GM12878 (cell line): ENCODE results near the gene IMMP2L. TPM values are rescaled to one million over a fixed set of nuclear protein-coding genes. Genes with fewer than 3 reads are reported as not detected.

Source experiments
- ATAC-seq: fragments of 200-7000 bp; cut with Tn5 transposase; 3 replicates; pipeline ENCODE4 v1.9.1; 2020; ENCODE audit warnings: mild to moderate bottlenecking, moderate library complexity
- BruUV-seq: library from RNA; stranded (reverse); fragments of 400-500 nt; replicated peaks from 2 replicates; lab custom pipeline; 2021; lab: Mats Ljungman, UMichigan
- CTCF ChIA-PET: fragments of 300-600 bp; sonication (Branson Sonifier 250); formaldehyde crosslinking; extraction: SDS; loops from one replicate; lab custom pipeline; 2021; ENCODE audit warnings: inconsistent platforms; lab: Yijun Ruan, JAX
- POLR2A ChIA-PET: fragments of 350-600 bp; formaldehyde crosslinking; extraction: SDS; loops from one replicate; lab custom pipeline; 2021; ENCODE audit warnings: inconsistent platforms; lab: Charles Lee
- RAD21 ChIA-PET: fragments of 300-600 bp; sonication (Branson Sonifier 250); formaldehyde crosslinking; loops from one replicate; lab custom pipeline; 2023; ENCODE audit warnings: antibody characterized with exemption; ENCODE audit not compliant: unreplicated experiment; lab: Charles Lee
- SMC1A ChIA-PET: fragments of 300-600 bp; sonication (Branson Sonifier 250); formaldehyde crosslinking; loops from one replicate; lab custom pipeline; 2023; ENCODE audit not compliant: unreplicated experiment, uncharacterized antibody; lab: Charles Lee
- DNase-seq: peaks from one replicate; pipeline ENCODE4 v3.0.0-alpha.2; 2011; ENCODE audit warnings: low read depth, low spot score
- FAIRE-seq: peaks from 3 replicates; lab custom pipeline; 2011; peaks lifted over from hg19 to GRCh38; lab: Jason Lieb, UNC
- H2AFZ ChIP-seq: 2 replicates; pipeline ENCODE4 v1.6.0; 2011; ENCODE audit warnings: low read depth, low read length, control low read depth; ENCODE audit not compliant: control insufficient read depth
- H3K27ac ChIP-seq: 2 replicates; pipeline ENCODE4 v1.5.1; 2011; ENCODE audit warnings: control low read depth; ENCODE audit not compliant: control insufficient read depth, insufficient read depth
- H3K27me3 ChIP-seq, 2 experiments: replicated peaks in 1 of 2; 2 replicates each; pipeline versions ENCODE4 v1.6.0 to v1.6.1; 2011; ENCODE audit warnings: low read length in 1 of 2; ENCODE audit not compliant: control insufficient read depth in 2 of 2, insufficient read depth in 2 of 2
- H3K36me3 ChIP-seq, 2 experiments: 2 replicates each; pipeline ENCODE4 v1.5.1; 2011; ENCODE audit warnings: low read length in 1 of 2; ENCODE audit not compliant: control insufficient read depth in 2 of 2, insufficient read depth in 2 of 2
- H3K4me1 ChIP-seq: 2 replicates; pipeline ENCODE4 v1.6.1; 2011; ENCODE audit warnings: mild to moderate bottlenecking, low read length, moderate library complexity, mixed read lengths; ENCODE audit not compliant: control insufficient read depth, insufficient read depth
- H3K4me2 ChIP-seq: 2 replicates; pipeline ENCODE4 v1.6.0; 2011; ENCODE audit warnings: control low read depth; ENCODE audit not compliant: control insufficient read depth, insufficient read depth
- H3K4me3 ChIP-seq: fragments of 200-600 bp; sonication (generic); 2 replicates; pipeline ENCODE4 v1.5.1; 2016
- H3K79me2 ChIP-seq: 2 replicates; pipeline ENCODE4 v1.6.0; 2011; ENCODE audit warnings: low read length; ENCODE audit not compliant: control insufficient read depth, insufficient read depth
- H3K9ac ChIP-seq: 2 replicates; pipeline ENCODE4 v1.8.0; 2011; ENCODE audit warnings: low read length, control low read depth, mixed read lengths; ENCODE audit not compliant: control insufficient read depth, insufficient read depth
- H3K9me3 ChIP-seq: replicated peaks from 3 replicates; pipeline ENCODE4 v1.5.1; 2011; ENCODE audit warnings: mild to moderate bottlenecking, low read length; ENCODE audit not compliant: control insufficient read depth, insufficient read depth
- H4K20me1 ChIP-seq: 2 replicates; pipeline ENCODE4 v1.6.0; 2011; ENCODE audit not compliant: control insufficient read depth, insufficient read depth
- GABPA ChIP-seq: IDR thresholded peaks from 2 replicates; pipeline ENCODE4 v1.6.1; 2014; ENCODE audit warnings: antibody characterized with exemption, low read depth, mild to moderate bottlenecking, inconsistent platforms
- JUND ChIP-seq: IDR thresholded peaks from 2 replicates; pipeline ENCODE4 v1.6.1; 2012; ENCODE audit warnings: low read depth, mild to moderate bottlenecking, low read length, improper control_type of control experiment, moderate library complexity
- MLLT1 ChIP-seq: fragments of 450-650 bp; IDR thresholded peaks from 2 replicates; pipeline ENCODE4 v1.6.1; 2016; ENCODE audit warnings: mild to moderate bottlenecking
- MYB ChIP-seq: fragments of 150-350 bp; IDR thresholded peaks from 2 replicates; pipeline ENCODE4 v1.6.1; 2014; ENCODE audit warnings: mild to moderate bottlenecking, low read depth, low read length, borderline replicate concordance
- NFXL1 ChIP-seq: fragments of 450-650 bp; IDR thresholded peaks from 2 replicates; pipeline ENCODE4 v1.6.1; 2017; ENCODE audit warnings: antibody characterized with exemption, mild to moderate bottlenecking, borderline replicate concordance
- NR2F1 ChIP-seq: fragments of 450-650 bp; conservative IDR thresholded peaks from 2 replicates; pipeline ENCODE4 v1.6.1; 2017; ENCODE audit warnings: mild to moderate bottlenecking
- PAX8 ChIP-seq: fragments of 450-650 bp; IDR thresholded peaks from 2 replicates; pipeline ENCODE4 v1.6.1; 2017; ENCODE audit warnings: mild to moderate bottlenecking, moderate library complexity
- POLR2A ChIP-seq: IDR thresholded peaks from 2 replicates; pipeline ENCODE4 v1.6.1; 2011; ENCODE audit warnings: low read depth, mild to moderate bottlenecking, low read length
- RAD21 ChIP-seq: IDR thresholded peaks from 2 replicates; pipeline ENCODE4 v1.6.1; 2011; ENCODE audit warnings: mild to moderate bottlenecking, low read depth, low read length, moderate library complexity; ENCODE audit not compliant: insufficient read depth
- RFX5 ChIP-seq: IDR thresholded peaks from 2 replicates; pipeline ENCODE4 v1.6.1; 2011; ENCODE audit warnings: low read depth, low read length, improper control_type of control experiment
- SMAD1 ChIP-seq: fragments of 450-650 bp; IDR thresholded peaks from 2 replicates; pipeline ENCODE4 v1.6.1; 2018; ENCODE audit warnings: mild to moderate bottlenecking, low read depth; ENCODE audit not compliant: partially characterized antibody
- SREBF1 ChIP-seq: IDR thresholded peaks from 2 replicates; pipeline ENCODE4 v1.6.1; 2012; ENCODE audit warnings: mild to moderate bottlenecking, low read length
- STAT3 ChIP-seq: IDR thresholded peaks from 2 replicates; pipeline ENCODE4 v1.6.1; 2011; ENCODE audit warnings: low read depth, low read length, improper control_type of control experiment
- TARDBP ChIP-seq: IDR thresholded peaks from 2 replicates; pipeline ENCODE4 v1.6.1; 2016; ENCODE audit warnings: borderline replicate concordance
- TCF3 ChIP-seq: IDR thresholded peaks from 2 replicates; pipeline ENCODE4 v1.6.1; 2012; ENCODE audit warnings: low read depth, mild to moderate bottlenecking, low read length, borderline replicate concordance; ENCODE audit not compliant: insufficient read depth
- ZSCAN29 ChIP-seq: fragments of 450-650 bp; IDR thresholded peaks from 2 replicates; pipeline ENCODE4 v1.6.1; 2017; ENCODE audit warnings: mild to moderate bottlenecking, moderate library complexity
- WGBS: methylation state at CpG from one replicate; pipeline ENCODE4 v1.1.6; 2016; ENCODE audit warnings: low lambda C conversion rate; ENCODE audit not compliant: insufficient replicate concordance, insufficient coverage; ENCODE audit errors: missing lambda C conversion rate; 5-methylcytosine and 5-hydroxymethylcytosine counted together
- in situ Hi-C: fragments of 300-500 bp; cut with MboI; formaldehyde crosslinking; loops from 9 replicates; pipeline ENCODE4 v1.14.3; 2018; ENCODE audit warnings: mixed read lengths
- intact Hi-C: fragments of 100-400 bp; cut with micrococcal nuclease; formaldehyde crosslinking; loops from one replicate; pipeline ENCODE4 v1.14.2; 2022; ENCODE audit not compliant: unreplicated experiment
- polyA plus RNA-seq, 11 experiments: library from polyadenylated mRNA; depleted of rRNA in 4 of 11; unstranded in 6 of 11; stranded (reverse) in 5 of 11; fragments of >200 nt; fragmentation: Nextera tagmentation in 4 of 11; fragmentation: Illumina TruSeq in 1 of 11; extraction: Ambion mirVana in 4 of 11; extraction: Trizol in 1 of 11; gene quantifications; 1 replicate in 1 of 11; 2 replicates in 10 of 11; pipeline versions ENCODE4 v1.2.1 to v1.2.3, GENCODE V29; 2011 to 2016; ENCODE audit warnings: inconsistent platforms in 2 of 11, missing spikeins in 2 of 11, low read depth in 1 of 11
- total RNA-seq, 4 experiments: library from RNA; depleted of rRNA in 3 of 4; stranded (reverse); fragments of >200 nt in 3 of 4; fragmentation: Illumina TruSeq in 1 of 4; extraction: Trizol in 1 of 4; gene quantifications; 2 replicates each; pipeline versions ENCODE4 v1.2.1 to v1.2.3, GENCODE V29; 2013 to 2021

Gene IMMP2L
- total and polyA plus RNA-seq, 10 of the 15 experiments (the other 5 are each of a cell fraction or from before 2014, with no cell fraction given) = 12.6 to 46.3 (median 19.6) TPM

GRCh38 chr7:110698576-110698975 is 863.7 kb downstream of the IMMP2L start:
- Histone ChIP-seq H3K27ac (no peak overlapping the region), H3K79me2 (no peaks in the 10 kb centered on the region), H3K9ac (no peak overlapping the region), H4K20me1 (no peaks in the 10 kb centered on the region), H3K27me3 (no peaks in the 10 kb centered on the region), H2AFZ (no peak overlapping the region)
- no TSS peak for BruUV-seq
- in situ Hi-C loops = no loop called here
- no peak for ATAC-seq
- CTCF ChIA-PET = no interaction called here
- no peak for DNase-seq
- SMC1A ChIA-PET = interaction anchor here (0.6 kb wide), 1 partner anchor 1215 kb away, joined by 3 read pairs; no protein-coding TSS in a partner anchor
- no peak for FAIRE-seq
- TF ChIP-seq POLR2A (no peak), TCF3 (no peak), STAT3 (no peak), NFXL1 (no peak)
- TF ChIP-seq, all 136 proteins: peak for 0
- ChIA-PET RAD21 (no interaction called here), POLR2A (no interaction called here)
- H3K4me3 ChIP-seq = no peak overlapping the region
- intact Hi-C loops = no loop called here
- H3K4me1 ChIP-seq = no peaks in the 10 kb centered on the region
- no peak overlapping the region for H3K4me2 ChIP-seq
- no peaks in the 10 kb centered on the region for H3K9me3 ChIP-seq
- 19% methylated on average over 3 of the region's 3 CpGs for WGBS
- H3K36me3 ChIP-seq = no peaks in the 10 kb centered on the region

- in situ Hi-C loops (no loop called here), intact Hi-C loops (no loop called here)
- SMC1A ChIA-PET = interaction anchor here (0.8 kb wide), 1 partner anchor 17 kb away, joined by 3 read pairs; no protein-coding TSS in a partner anchor
- no peak overlapping the region for H3K27ac ChIP-seq
- H2AFZ ChIP-seq = no peak overlapping the region
- H3K79me2 ChIP-seq = no peaks in the 10 kb centered on the region
- H3K4me3 ChIP-seq = no peak overlapping the region
- BruUV-seq = no TSS peak
- no peak for TF ChIP-seq JUND
- no peak for TF ChIP-seq ZSCAN29
- no peak for TF ChIP-seq GABPA
- TF ChIP-seq TARDBP = no peak
- no peak for TF ChIP-seq MYB
- no peak for TF ChIP-seq RAD21
- TF ChIP-seq RFX5 = no peak
- no peak for TF ChIP-seq NR2F1
- TF ChIP-seq STAT3 = no peak
- TF ChIP-seq SREBF1 = no peak
- no peak for TF ChIP-seq SMAD1
- no peak for TF ChIP-seq MLLT1
- TF ChIP-seq POLR2A = no peak
- TF ChIP-seq PAX8 = no peak
- no peaks in the 10 kb centered on the region for H3K9me3 ChIP-seq
- no peaks in the 10 kb centered on the region for H3K36me3 ChIP-seq
- no peak overlapping the region for H3K4me2 ChIP-seq
- no peak overlapping the region for H3K9ac ChIP-seq
- RAD21 ChIA-PET = no interaction called here
- CTCF ChIA-PET = no interaction called here
- H3K4me1 ChIP-seq = no peaks in the 10 kb centered on the region
- no peak for DNase-seq
- H3K27me3 ChIP-seq = no peaks in the 10 kb centered on the region
- no peak for FAIRE-seq
- H4K20me1 ChIP-seq = no peaks in the 10 kb centered on the region
- POLR2A ChIA-PET = no interaction called here
- ATAC-seq = no peak
These were observed 868.9 kb downstream of the IMMP2L start for GRCh38 chr7:110693344-110693743.
